ENCODE data around the gene CEBPA. TPM values are rescaled to one million over a fixed set of nuclear protein-coding genes. Genes with fewer than 3 reads are reported as not detected.

Gene CEBPA
- total RNA-seq, 1 donor from 2014 or later, result 14.9 TPM

- Histone ChIP-seq H3K27ac (no peak overlapping the region), H3K9me3 (peaks cover 5 to 11% of the 10 kb centered on the region in 2 donors)
- intact Hi-C loops (cut with DNase I), result no loop called here
Observed at GRCh38 chr19:33290956-33291622, 11.2 kb downstream of the CEBPA start.

GRCh38 chr19:33290082-33290815, 12.1 kb downstream of the CEBPA start:
- H3K4me3 ChIP-seq, result no peak overlapping the region
- no peak for TF ChIP-seq CTCF (IDR thresholded peaks at IDR 0.05)
- DNase-seq (ENCODE audit: low spot score in 2 of 2), result no peak
- no peaks in the 10 kb centered on the region for H3K36me3 ChIP-seq
- peaks cover 5 to 11% of the 10 kb centered on the region in 2 donors for H3K9me3 ChIP-seq
- H3K27ac ChIP-seq, result no peak overlapping the region
- no peaks in the 10 kb centered on the region for H3K27me3 ChIP-seq
- H3K4me1 ChIP-seq, result no peaks in the 10 kb centered on the region
- intact Hi-C loops (cut with DNase I), result no loop called here

More at GRCh38 chr19:33290956-33291622, 11.2 kb downstream of the CEBPA start:
- no peak overlapping the region for H3K4me3 ChIP-seq
- H3K4me1 ChIP-seq, result no peaks in the 10 kb centered on the region
- TF ChIP-seq CTCF (IDR thresholded peaks at IDR 0.05), result no peak
- no peaks in the 10 kb centered on the region for H3K36me3 ChIP-seq
- DNase-seq (ENCODE audit: low spot score in 2 of 2), result no peak
- H3K27me3 ChIP-seq, result no peaks in the 10 kb centered on the region

GRCh38 chr19:33289261-33289660, 13.1 kb downstream of the CEBPA start:
- H3K36me3 ChIP-seq, result no peaks in the 10 kb centered on the region
- H3K4me3 ChIP-seq, result no peak overlapping the region
- H3K27me3 ChIP-seq, result no peaks in the 10 kb centered on the region
- no peaks in the 10 kb centered on the region for H3K4me1 ChIP-seq
- DNase-seq (ENCODE audit: low spot score in 2 of 2), result no peak
- intact Hi-C loops (cut with DNase I), result no loop called here
- H3K27ac ChIP-seq, result no peak overlapping the region
- no peak for TF ChIP-seq CTCF (IDR thresholded peaks at IDR 0.05)
- H3K9me3 ChIP-seq, result peaks cover 5 to 11% of the 10 kb centered on the region in 2 donors

- Histone ChIP-seq H3K4me3 (no peak overlapping the region), H3K36me3 (no peaks in the 10 kb centered on the region), H3K27me3 (no peaks in the 10 kb centered on the region), H3K4me1 (no peaks in the 10 kb centered on the region), H3K9me3 (peaks cover 5 to 11% of the 10 kb centered on the region in 2 donors), H3K27ac (no peak overlapping the region)
- intact Hi-C loops (cut with DNase I), result no loop called here
- no peak for TF ChIP-seq CTCF (IDR thresholded peaks at IDR 0.05)
- no peak for DNase-seq (ENCODE audit: low spot score in 2 of 2)
Observed at GRCh38 chr19:33288666-33289065, 13.7 kb downstream of the CEBPA start.

- DNase-seq (ENCODE audit: low spot score in 2 of 2), result no peak
- Histone ChIP-seq H3K4me3 (no peak overlapping the region), H3K27me3 (no peaks in the 10 kb centered on the region), H3K4me1 (no peaks in the 10 kb centered on the region), H3K27ac (no peak overlapping the region), H3K9me3 (peaks cover 5 to 11% of the 10 kb centered on the region in 2 donors), H3K36me3 (no peaks in the 10 kb centered on the region)
- intact Hi-C loops (cut with DNase I), result no loop called here
- no peak for TF ChIP-seq CTCF (IDR thresholded peaks at IDR 0.05)
Observed at GRCh38 chr19:33287927-33288326, 14.4 kb downstream of the CEBPA start.

Measured in ascending aorta (tissue), 2 donors.